SU-DHL-6 (cell line): ENCODE measurements around the gene CUX1.

ENCODE experiments used
- H2AFZ ChIP-seq: fragments of 200-600 bp; sonication (generic); 2 replicates; pipeline ENCODE4 v1.6.1; 2014; ENCODE audit warnings: low read depth, mild to moderate bottlenecking, moderate library complexity, mixed read lengths, antibody characterized with exemption, low read length; ENCODE audit not compliant: severe bottlenecking
- H3F3A ChIP-seq: fragments of 200-600 bp; shearing (Covaris generic); 2 replicates; pipeline ENCODE4 v1.6.0; 2016; ENCODE audit warnings: antibody characterized with exemption, mild to moderate bottlenecking; ENCODE audit not compliant: insufficient read depth
- H3K27ac ChIP-seq: fragments of 200-600 bp; sonication (generic); 2 replicates; pipeline ENCODE4 v1.5.1; 2016; ENCODE audit warnings: low read depth, mild to moderate bottlenecking, low read length, moderate library complexity, mixed read lengths
- H3K27me3 ChIP-seq: fragments of 200-600 bp; sonication (generic), shearing (Covaris generic); 2 replicates; pipeline ENCODE4 v1.6.0; 2014; ENCODE audit warnings: mild to moderate bottlenecking, low read length
- H3K36me3 ChIP-seq: fragments of 200-600 bp; sonication (generic); 2 replicates; pipeline ENCODE4 v1.6.1; 2014; ENCODE audit warnings: mild to moderate bottlenecking, low read length, mixed read lengths
- H3K4me2 ChIP-seq: fragments of 300-600, 200-600 bp; shearing (Covaris generic), sonication (generic); 2 replicates; pipeline ENCODE4 v1.6.0; 2014; ENCODE audit warnings: low read length, low read depth, mild to moderate bottlenecking; ENCODE audit not compliant: poor library complexity, severe bottlenecking
- H3K4me3 ChIP-seq: fragments of 200-600 bp; sonication (generic); 2 replicates; pipeline ENCODE4 v1.5.1; 2014; ENCODE audit warnings: antibody characterized with exemption, low read length, mild to moderate bottlenecking, mixed read lengths; ENCODE audit not compliant: insufficient read depth, poor library complexity, severe bottlenecking
- H3K79me2 ChIP-seq: fragments of 200-600 bp; sonication (generic); 2 replicates; pipeline ENCODE4 v1.6.1; 2014; ENCODE audit warnings: mild to moderate bottlenecking, low read length, moderate library complexity; ENCODE audit not compliant: insufficient read depth
- H3K9ac ChIP-seq: fragments of 200-600 bp; sonication (generic); 2 replicates; pipeline ENCODE4 v1.7.0; 2014; ENCODE audit warnings: mild to moderate bottlenecking, low read length
- H3K9me2 ChIP-seq: fragments of 200-600 bp; sonication (generic); replicated peaks from 2 replicates; pipeline ENCODE4 v1.6.1; 2014; ENCODE audit warnings: low read length; ENCODE audit not compliant: insufficient read depth
- H3K9me3 ChIP-seq: fragments of 200-600 bp; sonication (generic); 2 replicates; pipeline ENCODE4 v1.6.1; 2014; ENCODE audit warnings: low read length, mixed read lengths; ENCODE audit not compliant: insufficient read depth
- H4K20me1 ChIP-seq: fragments of 200-600 bp; sonication (generic); 2 replicates; pipeline ENCODE4 v1.6.1; 2014; ENCODE audit warnings: low read depth, mild to moderate bottlenecking, antibody characterized with exemption, low read length, moderate library complexity, mixed read lengths
- CTCF ChIP-seq: fragments of 200-600 bp; sonication (generic); IDR thresholded peaks from one replicate; pipeline ENCODE4 v1.5.1; 2017; ENCODE audit warnings: antibody characterized with exemption, mild to moderate bottlenecking, low read length, moderate library complexity; ENCODE audit not compliant: insufficient read depth, poor library complexity, severe bottlenecking
- EZH2phosphoT487 ChIP-seq: fragments of 200-600 bp; sonication (generic), shearing (Covaris generic); conservative IDR thresholded peaks from 2 replicates; pipeline ENCODE4 v1.6.1; 2018; ENCODE audit warnings: mild to moderate bottlenecking, antibody characterized with exemption, low read length, moderate library complexity, mixed read lengths

Gene CUX1

GRCh38 chr7:102061981-102062390 lies 244.6 kb downstream of the CUX1 start:
- Histone ChIP-seq H3K4me3 (no peak overlapping the region), H3F3A (no peaks in the 10 kb centered on the region), H2AFZ (no peak overlapping the region), H3K4me2 (no peak overlapping the region), H3K27ac (no peak overlapping the region), H3K36me3 (0 out of 2 replicates have a peak, but pooled peaks cover 3% of the 10 kb centered on the region), H3K79me2 (peaks cover 93% of the 10 kb centered on the region), H3K9me3 (no peaks in the 10 kb centered on the region), H3K9ac (no peak overlapping the region), H3K27me3 (no peaks in the 10 kb centered on the region), H3K9me2 (no peaks in the 10 kb centered on the region), H4K20me1 (peaks cover 13% of the 10 kb centered on the region)
- TF ChIP-seq CTCF, result no peak
- TF ChIP-seq EZH2phosphoT487, result no peak

- Histone ChIP-seq H3F3A (no peaks in the 10 kb centered on the region), H3K9me3 (no peaks in the 10 kb centered on the region), H3K9ac (no peak overlapping the region), H3K36me3 (peaks cover 3% of the 10 kb centered on the region; the same call in 1 of the 2 replicates), H2AFZ (no peak overlapping the region), H3K4me2 (no peak overlapping the region), H3K27me3 (no peaks in the 10 kb centered on the region), H3K4me3 (no peak overlapping the region), H3K9me2 (no peaks in the 10 kb centered on the region), H3K79me2 (peaks cover 90% of the 10 kb centered on the region), H3K27ac (no peak overlapping the region), H4K20me1 (peaks cover 11% of the 10 kb centered on the region)
- TF ChIP-seq CTCF, result no peak
- TF ChIP-seq EZH2phosphoT487, result no peak
Observed at GRCh38 chr7:102063690-102064180, 246.3 kb downstream of the CUX1 start.

- Histone ChIP-seq H2AFZ (no peak overlapping the region), H3K9ac (no peak overlapping the region), H3F3A (no peaks in the 10 kb centered on the region), H3K4me3 (no peak overlapping the region), H3K27me3 (no peaks in the 10 kb centered on the region), H3K79me2 (peaks cover 91% of the 10 kb centered on the region), H3K9me2 (no peaks in the 10 kb centered on the region), H3K36me3 (peaks cover 3% of the 10 kb centered on the region; the same call in 1 of the 2 replicates), H3K4me2 (no peak overlapping the region), H3K9me3 (no peaks in the 10 kb centered on the region), H3K27ac (no peak overlapping the region), H4K20me1 (peaks cover 9% of the 10 kb centered on the region; the same call in 1 of the 2 replicates)
- TF ChIP-seq CTCF (no peak), EZH2phosphoT487 (no peak)
Observed at GRCh38 chr7:102064361-102065025, 247.1 kb downstream of the CUX1 start.
